HEK293 (cell line): ENCODE results near the gene SKAP1.
"Not testable (repeated sequence)": the region's sequence is repeated elsewhere in the genome, so short reads cannot be mapped to it uniquely, and the experiment has no call there.

Experiments used
- CTCF ChIA-PET: fragments of 350-600 bp; formaldehyde crosslinking; extraction: SDS; loops from one replicate; lab custom pipeline; 2021; ENCODE audit warnings: antibody characterized with exemption; lab: Yijun Ruan, JAX
- POLR2A ChIA-PET: fragments of 300-600 bp; formaldehyde crosslinking; extraction: SDS; loops from one replicate; lab custom pipeline; 2020; ENCODE audit warnings: antibody characterized with exemption, inconsistent platforms; lab: Yijun Ruan, JAX
- H3K27ac ChIP-seq: fragments of 200-500 bp; sonication (Bioruptor generic); 2 replicates; pipeline ENCODE4 v1.5.1; 2014; ENCODE audit warnings: low read depth, low read length, control low read depth, inconsistent platforms; ENCODE audit errors: extremely low read depth
- H3K36me3 ChIP-seq, 2 experiments: fragments of 200-500 bp in 1 of 2; sonication (Bioruptor generic) in 1 of 2; 1 replicate in 1 of 2; 2 replicates in 1 of 2; pipeline ENCODE4 v1.5.1; 2014 to 2017; ENCODE audit warnings: inconsistent platforms in 2 of 2, low read length in 2 of 2; ENCODE audit not compliant: control insufficient read depth in 2 of 2, insufficient read depth in 1 of 2
- H3K4me1 ChIP-seq: fragments of 200-500 bp; sonication (Bioruptor generic); 2 replicates; pipeline ENCODE4 v1.5.1; 2014; ENCODE audit warnings: mild to moderate bottlenecking, low read length, inconsistent platforms; ENCODE audit not compliant: control insufficient read depth, insufficient read depth
- H3K4me3 ChIP-seq: 2 replicates; pipeline ENCODE4 v1.5.1; 2011; ENCODE audit warnings: low read depth, mild to moderate bottlenecking, control low read depth, low read length, moderate library complexity
- H3K9me3 ChIP-seq: fragments of 200-500 bp; sonication (Bioruptor generic); 2 replicates; pipeline ENCODE4 v1.5.1; 2014; ENCODE audit warnings: low read depth, low read length, inconsistent platforms; ENCODE audit not compliant: control insufficient read depth, insufficient read depth
- BCL11B ChIP-seq: fragments of 450-650 bp; formaldehyde crosslinking; IDR thresholded peaks from 2 replicates; pipeline ENCODE4 v1.5.1; 2016; ENCODE audit warnings: low read depth, missing biosample characterization, missing genetic modification characterization
- GFI1B ChIP-seq: fragments of 450-650 bp; formaldehyde crosslinking; IDR thresholded peaks from 2 replicates; pipeline ENCODE4 v1.5.1; 2016; ENCODE audit warnings: missing biosample characterization, missing genetic modification characterization
- IKZF3 ChIP-seq: fragments of 450-650 bp; IDR thresholded peaks from 2 replicates; pipeline ENCODE4 v1.5.0; 2018; ENCODE audit warnings: missing biosample characterization, mild to moderate bottlenecking, missing genetic modification characterization, moderate library complexity
- KLF8 ChIP-seq: fragments of 450-650 bp; formaldehyde crosslinking; IDR thresholded peaks from 2 replicates; pipeline ENCODE4 v1.5.1; 2016; ENCODE audit warnings: missing biosample characterization, missing genetic modification characterization
- KLF9 ChIP-seq: fragments of 450-650 bp; formaldehyde crosslinking; IDR thresholded peaks from 2 replicates; pipeline ENCODE4 v1.5.1; 2016; ENCODE audit warnings: missing biosample characterization, missing genetic modification characterization, low read depth
- MEIS1 ChIP-seq: sonication (generic); formaldehyde crosslinking; IDR thresholded peaks from 2 replicates; pipeline ENCODE4 v1.8.1; 2022; ENCODE audit warnings: missing genetic modification reagents, mild to moderate bottlenecking, borderline replicate concordance
- SP2 ChIP-seq: fragments of 450-650 bp; formaldehyde crosslinking; IDR thresholded peaks from 2 replicates; pipeline ENCODE4 v1.5.1; 2016; ENCODE audit warnings: missing biosample characterization, missing genetic modification characterization
- TCF7L2 ChIP-seq: IDR thresholded peaks from 2 replicates; pipeline ENCODE4 v1.6.1; 2011; ENCODE audit warnings: low read depth, mild to moderate bottlenecking, inconsistent platforms, low read length, moderate library complexity, borderline replicate concordance
- TRIM28 ChIP-seq: IDR thresholded peaks from 2 replicates; pipeline ENCODE4 v1.6.1; 2011; ENCODE audit warnings: low read length, control low read depth, borderline replicate concordance
- ZBTB20 ChIP-seq: fragments of 450-650 bp; formaldehyde crosslinking; IDR thresholded peaks from 2 replicates; pipeline ENCODE4 v1.5.1; 2016; ENCODE audit warnings: missing biosample characterization, missing genetic modification characterization
- ZBTB44 ChIP-seq: fragments of 450-650 bp; IDR thresholded peaks from 2 replicates; pipeline ENCODE4 v1.5.1; 2018; ENCODE audit warnings: missing biosample characterization, mild to moderate bottlenecking, missing genetic modification characterization
- ZNF202 ChIP-seq: fragments of 450-650 bp; formaldehyde crosslinking; IDR thresholded peaks from 2 replicates; pipeline ENCODE4 v1.5.1; 2016; ENCODE audit warnings: missing biosample characterization, missing genetic modification characterization, borderline replicate concordance
- ZNF335 ChIP-seq: fragments of 450-650 bp; formaldehyde crosslinking; conservative IDR thresholded peaks from 2 replicates; pipeline ENCODE4 v1.5.1; 2016; ENCODE audit warnings: missing biosample characterization, missing genetic modification characterization
- ZNF394 ChIP-seq: fragments of 450-650 bp; formaldehyde crosslinking; IDR thresholded peaks from 2 replicates; pipeline ENCODE4 v1.5.1; 2016; ENCODE audit warnings: missing biosample characterization, missing genetic modification characterization, mild to moderate bottlenecking, moderate library complexity, borderline replicate concordance
- ZNF473 ChIP-seq: fragments of 450-650 bp; formaldehyde crosslinking; IDR thresholded peaks from 2 replicates; pipeline ENCODE4 v1.5.1; 2017; ENCODE audit warnings: missing biosample characterization, missing genetic modification characterization
- ZNF510 ChIP-seq: fragments of 450-650 bp; formaldehyde crosslinking; IDR thresholded peaks from 2 replicates; pipeline ENCODE4 v1.5.1; 2018; ENCODE audit warnings: mild to moderate bottlenecking, missing genetic modification characterization, missing biosample characterization; ENCODE audit not compliant: insufficient replicate concordance
- ZNF518A ChIP-seq: fragments of 450-650 bp; formaldehyde crosslinking; conservative IDR thresholded peaks from 2 replicates; pipeline ENCODE4 v1.5.1; 2016; ENCODE audit warnings: low read depth, missing biosample characterization, missing genetic modification characterization
- ZNF560 ChIP-seq: fragments of 450-650 bp; formaldehyde crosslinking; IDR thresholded peaks from 2 replicates; pipeline ENCODE4 v1.5.1; 2017; ENCODE audit warnings: missing biosample characterization, missing genetic modification characterization, borderline replicate concordance
- ZNF561 ChIP-seq: fragments of 450-650 bp; IDR thresholded peaks from 2 replicates; pipeline ENCODE4 v1.5.1; 2018; ENCODE audit warnings: missing biosample characterization, missing genetic modification characterization, borderline replicate concordance
- ZNF629 ChIP-seq: fragments of 450-650 bp; formaldehyde crosslinking; IDR thresholded peaks from 2 replicates; pipeline ENCODE4 v1.5.1; 2017; ENCODE audit warnings: missing biosample characterization, missing genetic modification characterization
- ZNF654 ChIP-seq: fragments of 450-650 bp; formaldehyde crosslinking; IDR thresholded peaks from 2 replicates; pipeline ENCODE4 v1.5.1; 2016; ENCODE audit warnings: low read depth, missing biosample characterization, missing genetic modification characterization
- ZNF664 ChIP-seq: fragments of 450-650 bp; formaldehyde crosslinking; IDR thresholded peaks from 2 replicates; pipeline ENCODE4 v1.5.1; 2016; ENCODE audit warnings: missing biosample characterization, missing genetic modification characterization
- ZNF776 ChIP-seq: fragments of 450-650 bp; formaldehyde crosslinking; IDR thresholded peaks from 2 replicates; pipeline ENCODE4 v1.5.0; 2017; ENCODE audit warnings: missing biosample characterization, missing genetic modification characterization, borderline replicate concordance
- ZSCAN16 ChIP-seq: fragments of 450-650 bp; formaldehyde crosslinking; IDR thresholded peaks from 2 replicates; pipeline ENCODE4 v1.5.1; 2016; ENCODE audit warnings: missing biosample characterization, missing genetic modification characterization
- ZXDB ChIP-seq: fragments of 450-650 bp; formaldehyde crosslinking; IDR thresholded peaks from 2 replicates; pipeline ENCODE4 v1.5.1; 2016; ENCODE audit warnings: missing biosample characterization, missing genetic modification characterization
- TF ChIP-seq, protein P1 (sequence below): fragments of 450-650 bp; formaldehyde crosslinking; IDR thresholded peaks from 2 replicates; pipeline ENCODE4 v1.5.1; 2016; ENCODE audit warnings: missing biosample characterization, missing genetic modification characterization, low read depth
- TF ChIP-seq, protein P2 (sequence below): fragments of 450-650 bp; formaldehyde crosslinking; IDR thresholded peaks from 2 replicates; pipeline ENCODE4 v1.5.1; 2017; ENCODE audit warnings: missing biosample characterization, missing genetic modification characterization
- TF ChIP-seq, protein P3 (sequence below): fragments of 450-650 bp; formaldehyde crosslinking; IDR thresholded peaks from 2 replicates; pipeline ENCODE4 v1.5.1; 2016; ENCODE audit warnings: missing biosample characterization, missing genetic modification characterization

The SKAP1 gene

DNA sequence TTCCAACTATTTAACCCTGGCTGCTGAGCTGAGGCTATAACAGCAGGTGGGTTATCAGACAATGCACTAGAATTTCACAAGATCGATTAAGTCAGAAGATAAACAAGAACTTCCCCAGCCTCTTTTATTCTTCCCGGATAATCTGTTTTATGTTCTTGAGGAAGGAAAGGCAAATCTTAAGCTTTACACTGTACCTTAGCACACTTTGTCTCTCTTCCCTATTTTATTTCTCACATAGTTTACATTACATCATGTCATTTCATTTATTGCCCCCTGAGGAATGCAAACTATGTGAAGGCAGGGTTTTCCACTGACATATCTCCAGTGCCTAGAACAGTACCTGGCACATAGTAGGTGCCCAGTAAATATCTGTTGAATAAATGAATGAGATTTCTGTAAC, 139.6 kb downstream of the SKAP1 start (continued):
- TF ChIP-seq, protein P1, sequence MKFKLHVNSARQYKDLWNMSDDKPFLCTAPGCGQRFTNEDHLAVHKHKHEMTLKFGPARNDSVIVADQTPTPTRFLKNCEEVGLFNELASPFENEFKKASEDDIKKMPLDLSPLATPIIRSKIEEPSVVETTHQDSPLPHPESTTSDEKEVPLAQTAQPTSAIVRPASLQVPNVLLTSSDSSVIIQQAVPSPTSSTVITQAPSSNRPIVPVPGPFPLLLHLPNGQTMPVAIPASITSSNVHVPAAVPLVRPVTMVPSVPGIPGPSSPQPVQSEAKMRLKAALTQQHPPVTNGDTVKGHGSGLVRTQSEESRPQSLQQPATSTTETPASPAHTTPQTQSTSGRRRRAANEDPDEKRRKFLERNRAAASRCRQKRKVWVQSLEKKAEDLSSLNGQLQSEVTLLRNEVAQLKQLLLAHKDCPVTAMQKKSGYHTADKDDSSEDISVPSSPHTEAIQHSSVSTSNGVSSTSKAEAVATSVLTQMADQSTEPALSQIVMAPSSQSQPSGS (tag by site-specific recombination): peak; percentile 61
- TF ChIP-seq KLF9 (tag by site-specific recombination) (no peak), KLF8 (0 out of 2 replicates have a peak, but pooled peaks have one; percentile 16), ZNF335 (no peak), ZNF473 (tag by site-specific recombination) (no peak), ZNF776 (tag by site-specific recombination) (no peak), BCL11B (tag by site-specific recombination) (no peak), ZBTB20 (no peak), TCF7L2 (0 out of 2 replicates have a peak, but pooled peaks have one; percentile 37), ZNF561 (tag by site-specific recombination) (no peak), IKZF3 (tag by site-specific recombination) (0 out of 2 replicates have a peak, but pooled peaks have one; percentile 39), ZBTB44 (tag by site-specific recombination) (no peak), SP2 (tag by site-specific recombination) (no peak), TRIM28 (0 out of 2 replicates have a peak, but pooled peaks have one; percentile 42), ZSCAN16 (tag by site-specific recombination) (no peak), MEIS1 (no peak)
- TF ChIP-seq, protein P2, sequence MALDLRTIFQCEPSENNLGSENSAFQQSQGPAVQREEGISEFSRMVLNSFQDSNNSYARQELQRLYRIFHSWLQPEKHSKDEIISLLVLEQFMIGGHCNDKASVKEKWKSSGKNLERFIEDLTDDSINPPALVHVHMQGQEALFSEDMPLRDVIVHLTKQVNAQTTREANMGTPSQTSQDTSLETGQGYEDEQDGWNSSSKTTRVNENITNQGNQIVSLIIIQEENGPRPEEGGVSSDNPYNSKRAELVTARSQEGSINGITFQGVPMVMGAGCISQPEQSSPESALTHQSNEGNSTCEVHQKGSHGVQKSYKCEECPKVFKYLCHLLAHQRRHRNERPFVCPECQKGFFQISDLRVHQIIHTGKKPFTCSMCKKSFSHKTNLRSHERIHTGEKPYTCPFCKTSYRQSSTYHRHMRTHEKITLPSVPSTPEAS (tag by site-specific recombination): no peak

DNA sequence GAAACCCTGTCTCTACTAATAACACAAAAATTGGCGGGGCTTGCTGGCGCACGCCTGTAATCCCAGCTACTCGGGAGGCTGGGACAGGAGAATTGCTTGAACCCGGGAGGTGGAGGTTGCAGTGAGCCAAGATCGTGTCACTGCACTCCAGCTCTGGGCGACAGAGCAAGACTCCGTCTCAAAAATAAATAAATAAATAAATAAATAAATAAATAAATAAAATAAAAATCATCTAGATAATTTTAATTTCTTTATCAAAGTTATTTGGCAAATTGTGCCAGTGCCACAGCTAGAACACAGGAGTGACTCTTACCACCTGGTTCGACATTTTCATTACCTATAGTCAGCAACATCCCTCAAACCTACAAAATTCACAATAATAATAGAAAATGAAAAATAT, 143.1 kb downstream of the SKAP1 start:
- H3K36me3 ChIP-seq, H3K4me3 ChIP-seq, POLR2A ChIA-PET, H3K9me3 ChIP-seq, H3K27ac ChIP-seq: not testable (repeated sequence)
- H3K4me1 ChIP-seq: peaks cover 13% of the 10 kb centered on the region
- CTCF ChIA-PET: interaction anchor here (0.7 to 17.0 kb wide), 3 partner anchors 21 to 32 kb away, joined by 3 to 207 read pairs (median 13); no protein-coding TSS in a partner anchor
- peak; percentile 32 for TF ChIP-seq ZNF654
- peak; percentile 25; the same call in 1 of the 2 replicates for TF ChIP-seq ZNF629 (tag by site-specific recombination)
- TF ChIP-seq ZXDB (tag by site-specific recombination): peak; percentile 32; the same call in 1 of the 2 replicates
- peak; percentile 45 for TF ChIP-seq ZNF510 (tag by site-specific recombination)
- TF ChIP-seq ZNF518A: peak; percentile 84
- TF ChIP-seq, protein P3, sequence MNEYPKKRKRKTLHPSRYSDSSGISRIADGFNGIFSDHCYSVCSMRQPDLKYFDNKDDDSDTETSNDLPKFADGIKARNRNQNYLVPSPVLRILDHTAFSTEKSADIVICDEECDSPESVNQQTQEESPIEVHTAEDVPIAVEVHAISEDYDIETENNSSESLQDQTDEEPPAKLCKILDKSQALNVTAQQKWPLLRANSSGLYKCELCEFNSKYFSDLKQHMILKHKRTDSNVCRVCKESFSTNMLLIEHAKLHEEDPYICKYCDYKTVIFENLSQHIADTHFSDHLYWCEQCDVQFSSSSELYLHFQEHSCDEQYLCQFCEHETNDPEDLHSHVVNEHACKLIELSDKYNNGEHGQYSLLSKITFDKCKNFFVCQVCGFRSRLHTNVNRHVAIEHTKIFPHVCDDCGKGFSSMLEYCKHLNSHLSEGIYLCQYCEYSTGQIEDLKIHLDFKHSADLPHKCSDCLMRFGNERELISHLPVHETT (tag by site-specific recombination): 0 out of 2 replicates have a peak, but pooled peaks have one; percentile 38
- 0 out of 2 replicates have a peak, but pooled peaks have one; percentile 43 for TF ChIP-seq ZNF202
- peak; percentile 57; the same call in 1 of the 2 replicates for TF ChIP-seq ZNF664 (tag by site-specific recombination)
- 0 out of 2 replicates have a peak, but pooled peaks have one; percentile 61 for TF ChIP-seq ZNF560 (tag by site-specific recombination)
- peak; percentile 93 for TF ChIP-seq ZNF394 (tag by site-specific recombination)
- TF ChIP-seq GFI1B (tag by site-specific recombination): 0 out of 2 replicates have a peak, but pooled peaks have one; percentile 46
